Activated T-cell treated with anti-CD3 and anti-CD28 coated beads, Interleukin-2, amount 50 U/mL, for 24 hours (primary cell): ENCODE measurements around the gene COX19.
"Not testable (repeated sequence)": the region's sequence is repeated elsewhere in the genome, so short reads cannot be mapped to it uniquely, and the experiment has no call there.

Experiments
- DNase-seq: peaks from one replicate; pipeline ENCODE4 v3.0.0-alpha.2; 2020
- H3K27ac Mint-ChIP-seq: 2 replicates; pipeline ENCODE4 v1.8.0; 2020; ENCODE audit warnings: mild to moderate bottlenecking, mixed read lengths
- H3K27me3 Mint-ChIP-seq: 2 replicates; pipeline ENCODE4 v1.8.0; 2020; ENCODE audit warnings: mixed read lengths
- H3K36me3 Mint-ChIP-seq: 2 replicates; pipeline ENCODE4 v1.8.0; 2020; ENCODE audit warnings: low read depth, mixed read lengths
- H3K4me1 Mint-ChIP-seq: 2 replicates; pipeline ENCODE4 v1.8.0; 2020; ENCODE audit warnings: low read depth, mixed read lengths
- H3K4me3 Mint-ChIP-seq: 2 replicates; pipeline ENCODE4 v1.8.0; 2020; ENCODE audit warnings: mild to moderate bottlenecking, moderate library complexity, mixed read lengths
- H3K9me3 Mint-ChIP-seq: 2 replicates; pipeline ENCODE4 v1.8.0; 2020; ENCODE audit warnings: mixed read lengths

Gene COX19

DNA sequence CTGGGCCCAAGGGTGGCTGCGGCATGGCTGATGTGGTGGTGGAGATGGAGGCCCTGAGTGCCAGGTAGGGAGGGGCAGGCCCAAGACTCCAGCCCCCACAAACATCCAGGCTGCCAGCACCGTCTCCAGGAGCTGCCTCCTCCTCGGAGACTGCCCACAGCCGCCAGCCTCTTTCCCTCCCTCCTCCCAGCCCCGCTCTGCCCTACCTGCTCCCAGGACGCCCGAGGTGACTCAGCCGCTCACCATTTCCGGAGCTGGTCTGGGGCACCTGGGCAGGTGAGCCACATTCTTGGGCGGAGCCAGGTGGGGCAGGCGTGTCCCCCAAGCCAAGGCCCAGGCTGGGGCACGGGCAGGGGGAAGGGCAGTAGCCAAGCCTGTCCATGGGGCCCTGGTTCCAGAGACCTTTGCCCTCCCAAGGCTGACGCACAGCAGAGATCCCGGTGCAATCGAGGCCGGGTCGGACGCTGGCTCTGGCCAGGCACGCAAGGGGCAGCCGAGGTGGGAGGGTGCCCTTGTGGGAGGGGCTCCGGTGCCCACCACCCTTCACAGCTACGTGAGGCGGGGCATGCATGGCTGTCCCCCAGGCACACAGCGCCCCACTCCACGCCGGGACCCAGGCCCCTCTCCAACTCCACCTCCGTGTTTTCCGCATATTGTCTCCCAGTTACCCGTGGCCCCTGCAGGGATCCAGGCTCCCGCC, 29.6 kb downstream of the COX19 start:
- Mint-ChIP-seq H3K27ac (no peak overlapping the region), H3K36me3 (peaks cover 25% of the 10 kb centered on the region), H3K9me3 (peaks cover 3% of the 10 kb centered on the region), H3K4me1 (peaks cover 19% of the 10 kb centered on the region), H3K27me3 (no peaks in the 10 kb centered on the region), H3K4me3 (no peak overlapping the region)
- DNase-seq: no peak

DNA sequence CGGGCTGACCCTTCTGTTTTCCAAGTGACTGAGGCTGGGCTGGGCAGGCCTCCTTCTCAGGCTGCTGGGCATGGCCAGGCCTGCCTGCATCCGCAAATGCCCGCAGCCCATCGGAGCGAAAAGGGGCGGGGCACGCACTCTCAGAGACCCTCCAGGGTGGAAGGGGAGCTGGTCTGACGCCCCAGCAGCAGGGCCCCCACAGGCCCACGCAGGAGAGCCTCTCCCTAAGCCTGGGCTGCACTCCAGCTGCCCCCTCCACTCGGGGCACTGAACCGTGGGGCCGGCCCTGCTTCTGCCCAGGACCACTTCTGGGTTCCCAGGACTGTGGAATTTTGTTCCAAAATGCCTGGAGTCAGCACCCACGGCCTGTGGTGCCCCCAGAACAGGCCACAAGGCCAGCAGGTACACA, 30.2 kb downstream of the COX19 start:
- Mint-ChIP-seq H3K27ac (no peak overlapping the region), H3K4me1 (peaks cover 23% of the 10 kb centered on the region), H3K4me3 (no peak overlapping the region), H3K36me3 (peaks cover 26% of the 10 kb centered on the region), H3K27me3 (no peaks in the 10 kb centered on the region), H3K9me3 (peaks cover 8% of the 10 kb centered on the region)
- DNase-seq: no peak

DNA sequence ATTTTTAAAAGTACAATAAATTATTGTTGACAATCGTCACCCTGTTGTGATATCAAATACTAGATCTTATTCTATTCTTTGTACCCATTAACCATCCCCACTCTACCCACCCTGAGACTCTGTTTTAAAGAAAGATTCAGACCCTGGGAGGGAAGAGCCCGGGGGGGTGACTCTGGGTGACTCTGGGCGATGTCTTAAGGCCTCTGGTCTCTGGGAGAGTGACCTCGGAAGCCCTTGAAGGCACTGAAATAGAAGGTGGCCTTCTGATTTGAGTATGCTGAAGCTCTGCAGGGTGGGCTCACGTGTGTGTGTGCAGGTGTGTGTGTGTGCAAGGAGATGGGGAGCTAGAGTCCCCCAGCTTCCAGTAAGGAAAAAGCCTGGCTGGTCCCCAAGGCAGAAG, 30.6 kb downstream of the COX19 start:
- H3K4me1 Mint-ChIP-seq: peaks cover 24% of the 10 kb centered on the region
- no peak overlapping the region for H3K27ac Mint-ChIP-seq
- H3K4me3 Mint-ChIP-seq: no peak overlapping the region
- no peak for DNase-seq
- H3K27me3 Mint-ChIP-seq: no peaks in the 10 kb centered on the region
- H3K9me3 Mint-ChIP-seq: peaks cover 12% of the 10 kb centered on the region
- peaks cover 27% of the 10 kb centered on the region for H3K36me3 Mint-ChIP-seq

DNA sequence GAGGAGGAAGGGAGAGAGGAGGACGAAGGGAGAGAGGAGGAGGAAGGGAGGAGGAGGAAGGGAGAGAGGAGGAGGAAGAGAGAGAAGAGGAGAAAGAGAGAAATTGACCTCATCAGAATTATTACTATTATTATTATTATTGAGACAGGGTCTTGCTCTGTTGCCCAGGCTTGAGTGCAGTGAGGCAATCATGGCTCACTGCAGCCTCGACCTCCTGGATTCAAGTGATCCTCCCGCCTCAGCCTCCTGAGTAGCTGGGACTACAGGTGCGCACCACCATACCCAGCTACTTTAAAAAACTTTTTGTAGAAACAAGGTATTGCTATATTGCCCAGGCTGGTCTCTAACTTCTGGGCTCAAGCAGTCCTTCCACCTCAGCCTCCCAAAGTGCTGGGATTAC, 31.6 kb downstream of the COX19 start:
- H3K27ac Mint-ChIP-seq, DNase-seq, H3K27me3 Mint-ChIP-seq, H3K4me3 Mint-ChIP-seq: not testable (repeated sequence)
- Mint-ChIP-seq H3K36me3 (peaks cover 21% of the 10 kb centered on the region), H3K4me1 (peaks cover 27% of the 10 kb centered on the region), H3K9me3 (peaks cover 13% of the 10 kb centered on the region)

DNA sequence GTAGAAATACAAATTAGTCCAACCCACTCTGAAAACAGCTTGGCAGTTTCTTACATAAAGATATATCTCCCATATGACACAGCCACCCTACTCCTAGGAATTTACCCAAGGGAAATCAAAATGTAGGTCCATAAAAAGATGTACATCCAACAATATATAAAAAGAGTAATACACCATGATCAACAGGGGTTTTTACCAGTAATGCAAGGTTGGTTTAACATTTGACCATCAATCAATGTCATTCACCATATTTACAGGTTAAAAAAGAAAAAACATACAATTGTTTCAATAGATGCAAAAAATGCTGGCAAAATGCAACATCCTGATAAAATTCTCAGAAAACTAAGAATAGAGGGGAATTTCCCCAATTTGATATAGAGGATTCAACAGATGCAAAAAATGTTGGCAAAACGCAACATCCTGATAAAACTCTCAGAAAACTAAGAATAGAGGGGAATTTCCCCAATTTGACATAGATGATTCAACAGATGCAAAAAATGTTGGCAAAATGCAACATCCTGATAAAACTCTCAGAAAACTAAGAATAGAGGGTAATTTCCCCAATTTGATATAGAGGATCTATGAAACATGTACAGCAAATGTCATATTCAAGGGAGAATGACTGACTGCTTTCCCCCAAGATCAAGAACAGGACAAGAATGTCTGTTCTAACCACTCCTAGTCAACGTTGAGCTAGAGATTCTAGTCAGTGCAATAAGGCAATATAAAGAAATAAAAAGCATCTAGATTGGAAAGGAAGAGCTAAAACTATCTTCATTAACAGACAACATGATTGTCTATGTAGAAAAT, 34.5 kb downstream of the COX19 start:
- H3K36me3 Mint-ChIP-seq: peaks cover 35% of the 10 kb centered on the region

DNA sequence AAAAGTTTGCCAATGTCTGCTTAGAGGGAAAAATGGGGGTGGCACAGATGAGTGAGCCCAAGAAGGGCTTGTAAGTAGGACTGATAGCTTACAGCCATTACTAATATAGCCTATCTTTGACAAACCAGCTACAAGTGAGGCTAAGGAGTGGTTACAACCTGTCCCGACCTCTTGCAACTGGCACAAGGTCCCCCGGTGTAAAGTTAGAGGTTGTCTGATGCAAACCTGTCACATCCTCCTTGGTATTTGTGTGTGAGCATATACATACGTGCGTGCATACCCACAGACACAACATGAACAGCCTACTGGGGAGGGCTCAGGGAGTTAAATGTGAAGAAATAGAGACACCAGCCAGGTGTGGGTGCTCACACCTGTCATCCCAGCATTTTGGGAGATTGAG, 35.5 kb downstream of the COX19 start:
- H3K4me1 Mint-ChIP-seq: peaks cover 47% of the 10 kb centered on the region
- peak overlapping the region; percentile 88 for H3K27ac Mint-ChIP-seq
- no peaks in the 10 kb centered on the region for H3K27me3 Mint-ChIP-seq
- no peak for DNase-seq
- H3K4me3 Mint-ChIP-seq: no peak overlapping the region
- H3K9me3 Mint-ChIP-seq: peaks cover 13% of the 10 kb centered on the region
- H3K36me3 Mint-ChIP-seq: peaks cover 37% of the 10 kb centered on the region

More for the DNA sequence above, 34.5 kb downstream of the COX19 start:
- peaks cover 13% of the 10 kb centered on the region for H3K9me3 Mint-ChIP-seq
- peak overlapping the region; percentile 88 for H3K27ac Mint-ChIP-seq
- DNase-seq: no peak
- H3K4me1 Mint-ChIP-seq: peaks cover 46% of the 10 kb centered on the region
- no peaks in the 10 kb centered on the region for H3K27me3 Mint-ChIP-seq
- H3K4me3 Mint-ChIP-seq: peak overlapping the region; percentile 24

DNA sequence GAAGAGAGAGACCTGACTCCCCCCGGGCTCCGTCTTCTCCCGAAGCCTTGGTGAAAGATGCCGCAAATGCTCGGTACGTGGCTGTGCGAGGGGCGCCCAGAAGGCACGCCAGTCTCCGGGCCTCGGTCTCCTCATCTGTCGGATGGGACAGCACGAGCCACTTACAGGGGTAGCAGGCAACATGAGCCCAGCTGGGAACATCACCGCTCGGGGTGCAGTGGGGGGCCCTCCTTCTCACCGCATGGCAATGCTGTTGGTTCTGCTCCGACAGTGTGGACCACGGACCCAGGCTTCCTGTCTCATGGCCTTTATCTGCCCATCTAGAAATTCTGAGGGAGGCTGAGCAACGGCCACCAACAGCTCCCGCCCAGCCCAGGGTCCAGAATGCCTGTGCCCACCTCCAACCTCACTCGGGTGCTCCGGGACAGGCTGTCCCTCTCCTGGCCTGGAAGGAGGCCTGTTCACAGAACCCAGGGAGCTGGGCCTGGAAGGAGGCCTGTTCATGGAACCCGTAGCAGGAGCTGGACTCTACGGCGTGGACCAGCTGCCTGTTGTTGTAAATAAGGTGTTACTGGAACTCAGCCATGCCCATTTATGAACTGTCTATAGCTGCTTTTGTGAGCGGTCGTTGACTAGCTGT, 36.7 kb downstream of the COX19 start:
- H3K9me3 Mint-ChIP-seq: peaks cover 13% of the 10 kb centered on the region
- H3K4me1 Mint-ChIP-seq: peaks cover 47% of the 10 kb centered on the region
- peaks cover 39% of the 10 kb centered on the region for H3K36me3 Mint-ChIP-seq
- H3K27me3 Mint-ChIP-seq: no peaks in the 10 kb centered on the region
- DNase-seq: no peak
- no peak overlapping the region for H3K27ac Mint-ChIP-seq
- H3K4me3 Mint-ChIP-seq: no peak overlapping the region

DNA sequence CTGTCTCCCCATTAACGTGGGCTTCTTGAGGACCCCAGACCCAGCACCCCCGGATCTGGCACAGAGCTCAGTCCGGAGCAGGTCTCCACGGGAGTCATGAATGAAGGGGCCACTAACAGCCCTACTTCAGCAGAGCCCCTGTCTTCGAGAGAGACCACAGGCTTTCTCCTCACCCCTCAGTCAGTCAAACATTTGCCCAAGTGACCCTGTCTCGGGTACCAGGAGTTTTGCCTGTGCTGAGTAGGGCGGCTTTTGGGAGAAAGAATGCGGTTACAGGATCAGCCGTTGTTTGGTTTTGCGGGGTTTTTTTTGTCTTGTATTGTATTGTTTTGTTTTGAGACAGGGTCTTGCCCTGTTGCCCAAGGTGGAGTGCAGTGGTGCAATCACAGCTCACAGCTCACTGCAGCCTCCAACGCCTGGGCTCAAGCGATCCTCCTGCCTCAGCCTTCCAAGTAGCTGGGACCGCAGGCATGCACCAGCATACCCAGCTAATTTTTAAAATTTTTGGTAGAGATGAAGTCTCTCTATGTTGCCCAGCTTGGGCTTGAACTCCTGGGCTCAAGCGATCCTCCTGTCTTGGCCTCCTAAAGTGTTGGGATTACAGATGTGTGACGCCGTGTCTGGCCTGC, 37.4 kb downstream of the COX19 start:
- Mint-ChIP-seq H3K27ac (no peak overlapping the region), H3K36me3 (peaks cover 39% of the 10 kb centered on the region), H3K9me3 (peaks cover 13% of the 10 kb centered on the region), H3K27me3 (no peaks in the 10 kb centered on the region), H3K4me1 (peaks cover 47% of the 10 kb centered on the region), H3K4me3 (no peak overlapping the region)
- DNase-seq: no peak

DNA sequence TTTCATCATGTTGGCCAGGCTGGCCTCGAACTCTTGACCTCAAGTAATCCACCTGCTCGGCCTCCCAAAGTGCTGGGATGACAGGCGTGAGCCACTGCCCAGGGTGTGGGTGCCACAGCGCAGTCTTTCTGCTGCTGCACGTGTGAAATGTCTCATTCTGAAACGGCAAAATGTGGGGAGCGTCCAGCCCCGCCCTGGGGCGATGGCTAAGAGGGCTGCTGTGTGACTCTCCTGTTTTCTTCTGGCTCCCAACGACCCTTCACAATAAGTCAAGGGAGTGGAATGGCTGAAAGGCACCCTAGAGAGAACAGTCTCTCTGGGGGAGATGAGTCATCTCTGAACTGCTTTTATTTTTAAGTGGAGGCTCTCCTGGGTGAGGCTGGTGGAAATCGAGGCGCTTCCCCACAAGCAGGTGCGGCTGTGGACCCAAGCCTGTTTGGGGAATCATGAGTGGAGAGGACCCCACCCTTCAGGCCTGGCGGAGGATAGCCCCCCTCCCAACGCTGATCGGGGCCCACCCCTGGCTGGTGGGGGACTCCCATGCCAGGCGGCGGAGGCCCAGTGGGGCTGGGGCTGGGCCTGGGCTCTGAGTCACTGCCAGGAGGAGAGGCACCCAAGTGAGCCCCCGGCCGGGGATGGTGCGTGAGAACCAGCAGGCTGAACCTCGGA, 38.8 kb downstream of the COX19 start:
- peaks cover 49% of the 10 kb centered on the region for H3K36me3 Mint-ChIP-seq
- peak overlapping the region; percentile 88 for H3K27ac Mint-ChIP-seq
- peaks cover 42% of the 10 kb centered on the region for H3K4me1 Mint-ChIP-seq
- H3K9me3 Mint-ChIP-seq: peaks cover 13% of the 10 kb centered on the region
- peak; percentile 71 for DNase-seq
- H3K27me3 Mint-ChIP-seq: no peaks in the 10 kb centered on the region
- H3K4me3 Mint-ChIP-seq: peak overlapping the region; percentile 33

DNA sequence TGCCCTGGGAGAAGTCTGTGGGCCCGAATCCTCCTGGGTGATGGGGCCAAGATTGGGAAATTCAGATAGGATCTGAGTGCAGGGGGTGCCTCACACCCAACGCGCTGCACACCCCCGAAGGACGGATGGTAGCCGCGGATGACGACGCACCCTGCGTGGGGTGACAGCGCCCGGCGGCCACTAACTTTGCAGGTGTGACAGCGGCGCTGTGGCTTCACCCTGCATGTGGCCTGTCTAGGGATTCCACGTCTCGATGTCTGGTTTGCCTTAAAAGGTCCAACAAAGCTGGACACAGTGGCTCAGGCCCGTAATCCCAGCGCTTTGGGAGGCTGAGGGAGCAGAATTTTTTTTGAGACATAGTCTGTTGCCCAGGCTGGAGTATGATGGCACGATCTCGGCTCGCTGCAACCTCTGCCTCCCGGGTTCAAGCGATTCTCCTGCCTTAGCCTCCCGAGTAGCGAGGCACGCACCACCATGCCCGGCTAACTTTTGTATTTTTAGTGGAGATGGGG, 39.4 kb downstream of the COX19 start:
- Mint-ChIP-seq H3K9me3 (peaks cover 11% of the 10 kb centered on the region), H3K4me3 (no peak overlapping the region), H3K36me3 (peaks cover 53% of the 10 kb centered on the region), H3K27ac (peak overlapping the region; percentile 88), H3K4me1 (peaks cover 42% of the 10 kb centered on the region), H3K27me3 (no peaks in the 10 kb centered on the region)
- no peak for DNase-seq

DNA sequence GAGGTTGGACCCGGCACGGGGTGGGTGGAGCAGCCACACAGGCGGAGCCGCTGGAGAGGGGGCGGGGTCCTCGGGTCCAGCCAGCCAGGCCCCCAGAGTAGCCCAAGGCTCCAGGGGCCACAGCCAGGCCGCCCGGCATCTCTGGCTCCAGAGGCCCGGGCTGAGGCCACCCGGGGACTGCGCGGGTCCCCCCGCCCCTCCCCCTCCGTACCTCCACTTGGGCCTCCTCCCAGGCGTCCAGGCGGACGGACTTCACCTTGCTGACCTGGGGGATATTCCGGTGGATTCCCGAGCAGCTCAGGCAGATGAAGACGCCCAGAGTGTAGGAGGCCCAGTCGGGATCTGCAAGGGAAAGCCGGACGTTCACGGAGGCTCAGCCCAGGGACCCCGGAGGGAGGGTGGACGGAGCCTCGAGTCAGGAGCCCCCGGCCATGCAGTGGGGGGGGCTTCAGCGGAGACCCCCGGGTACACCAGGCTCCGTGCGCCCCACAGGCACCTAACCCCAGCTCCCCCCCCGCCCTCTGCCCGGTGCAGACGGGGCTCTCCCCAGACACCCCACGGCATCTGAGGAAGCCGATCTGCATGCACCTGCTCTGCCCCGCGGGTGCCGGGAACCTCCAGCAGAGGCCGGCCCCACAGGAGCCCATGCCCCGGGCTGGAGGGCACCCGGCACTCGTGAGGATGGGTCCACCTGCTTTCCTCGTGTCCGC, 40.0 kb downstream of the COX19 start:
- H3K27me3 Mint-ChIP-seq: no peaks in the 10 kb centered on the region

DNA sequence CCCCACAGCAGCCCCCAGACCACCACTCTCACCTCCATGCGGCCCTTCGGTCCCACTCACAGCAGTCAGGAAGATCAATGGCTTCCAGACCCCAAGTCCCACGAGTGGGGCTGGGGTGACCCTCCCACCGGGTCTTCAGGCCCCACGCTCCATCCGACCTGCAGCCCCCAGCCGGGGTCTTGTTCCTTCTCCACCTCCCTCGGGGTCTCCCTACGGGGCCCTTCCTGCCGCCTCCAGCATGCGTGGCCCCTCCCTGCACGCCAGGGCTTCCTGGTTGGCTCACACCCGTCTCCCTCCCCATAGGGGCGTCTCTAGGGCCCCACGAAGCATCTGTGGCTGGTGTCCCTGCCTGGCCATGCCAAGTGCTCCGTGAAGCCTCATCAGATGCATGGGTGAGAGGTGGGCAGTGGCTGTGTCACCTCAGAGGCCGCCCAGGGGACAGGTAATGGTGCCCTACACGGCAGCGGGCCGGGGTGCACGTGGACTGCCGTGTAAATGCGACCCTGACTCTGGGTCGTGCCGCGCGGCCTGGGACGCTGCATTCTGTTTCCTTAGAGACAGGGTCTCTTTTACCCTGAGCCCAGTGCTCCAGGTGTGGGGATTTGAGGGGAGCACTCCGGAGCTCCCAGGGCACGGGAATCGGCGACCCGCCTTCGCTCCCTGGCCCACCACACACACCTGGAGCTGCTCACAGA, 40.7 kb downstream of the COX19 start:
- Mint-ChIP-seq H3K4me1 (peaks cover 35% of the 10 kb centered on the region), H3K9me3 (peaks cover 2% of the 10 kb centered on the region), H3K27me3 (no peaks in the 10 kb centered on the region), H3K36me3 (peaks cover 48% of the 10 kb centered on the region), H3K27ac (no peak overlapping the region), H3K4me3 (no peak overlapping the region)
- DNase-seq: no peak

More for the DNA sequence above, 40.0 kb downstream of the COX19 start:
- no peak for DNase-seq
- H3K36me3 Mint-ChIP-seq: peaks cover 52% of the 10 kb centered on the region
- H3K4me1 Mint-ChIP-seq: peaks cover 36% of the 10 kb centered on the region
- peaks cover 7% of the 10 kb centered on the region for H3K9me3 Mint-ChIP-seq
- no peak overlapping the region for H3K27ac Mint-ChIP-seq
- H3K4me3 Mint-ChIP-seq: no peak overlapping the region

DNA sequence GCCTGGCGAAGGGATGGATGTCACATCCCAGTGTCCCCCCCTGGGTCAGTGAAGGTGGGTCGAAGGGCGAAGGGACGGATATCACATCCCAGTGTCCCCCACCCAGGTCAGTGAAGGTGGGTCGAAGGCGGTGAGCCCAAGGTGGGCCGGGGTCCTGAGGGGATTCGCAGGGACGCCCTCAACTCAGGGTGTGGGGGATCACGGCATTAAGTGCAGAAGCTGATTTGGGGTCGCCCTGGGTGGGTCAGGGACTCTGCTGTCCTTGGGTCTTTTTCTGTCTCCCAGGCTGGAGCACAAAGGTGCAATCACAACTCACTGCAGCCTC, 42.7 kb downstream of the COX19 start:
- peaks cover 38% of the 10 kb centered on the region for H3K4me1 Mint-ChIP-seq

More for the DNA sequence above, 42.7 kb downstream of the COX19 start:
- peaks cover 2% of the 10 kb centered on the region for H3K9me3 Mint-ChIP-seq
- no peaks in the 10 kb centered on the region for H3K27me3 Mint-ChIP-seq
- H3K27ac Mint-ChIP-seq: no peak overlapping the region
- H3K36me3 Mint-ChIP-seq: peaks cover 50% of the 10 kb centered on the region
- H3K4me3 Mint-ChIP-seq: no peak overlapping the region
- no peak for DNase-seq
